Dermis microvascular lymphatic vessel endothelial cell (primary cell): ENCODE results near the gene GPX2. TPM values are rescaled to one million over a fixed set of nuclear protein-coding genes. Genes with fewer than 3 reads are reported as not detected.
A peak's percentile ranks its signal among the peaks of the same experiment; 100 is the strongest.

Experiments
- DNase-seq, 2 donors: peaks; one replicate each; pipeline versions ENCODE4 v3.0.0 to v3.0.0-alpha.2; 2010; ENCODE audit warnings: low read depth in 2 of 2
- total RNA-seq: library from RNA; depleted of rRNA; stranded (reverse); fragments of >200 nt; gene quantifications from 2 replicates; pipeline ENCODE4 v1.2.1, GENCODE V29; 2014

Gene GPX2
- total RNA-seq, 1 donor from 2014 or later = not detected

DNA sequence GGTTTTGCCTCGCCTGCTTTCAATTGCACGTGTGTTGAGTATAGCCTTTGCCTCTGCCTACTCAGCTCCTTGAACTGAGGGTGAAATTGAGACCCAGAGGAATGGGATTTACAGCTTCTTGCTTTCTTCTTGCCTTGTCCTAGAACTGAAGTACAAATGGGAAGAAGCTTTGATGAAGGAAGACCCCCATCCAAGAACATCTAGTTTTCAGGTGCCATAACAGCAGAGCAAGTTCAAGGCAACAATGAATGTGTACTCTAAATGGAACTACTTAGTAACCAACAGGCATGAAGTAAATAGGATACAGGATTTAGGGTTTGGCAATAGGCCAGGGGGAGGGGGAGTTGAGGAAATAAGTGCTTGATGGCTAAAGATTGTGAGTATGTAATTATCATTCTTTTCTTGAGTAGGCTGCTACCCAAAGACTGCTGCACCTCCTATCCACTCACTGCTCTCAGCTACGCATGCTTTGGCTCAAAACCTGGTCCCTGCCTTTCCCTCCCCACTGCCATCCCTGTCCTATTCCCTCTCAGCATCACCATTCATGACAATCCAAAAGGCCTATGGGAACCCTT is 2.1 kb downstream of the GPX2 start:
- no peak for DNase-seq

DNA sequence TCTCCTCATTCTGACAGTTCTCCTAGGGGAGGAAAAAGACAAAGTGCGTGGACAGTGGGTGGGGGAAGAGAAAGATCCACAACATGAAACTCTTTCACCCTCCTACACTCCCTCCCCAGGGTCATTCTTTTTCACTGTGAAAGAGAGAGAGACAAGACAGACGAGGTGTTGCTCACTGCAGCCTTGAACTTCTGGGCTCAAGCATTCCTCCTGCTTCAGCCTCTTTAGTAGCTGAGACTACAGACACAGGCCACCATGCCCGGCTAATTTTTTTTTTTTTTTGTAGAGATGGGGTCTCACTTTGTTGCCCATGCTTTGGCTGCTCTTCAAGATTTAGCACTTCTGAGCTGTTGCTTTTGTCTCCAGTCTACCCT is 2.7 kb downstream of the GPX2 start:
- no peak for DNase-seq

DNA sequence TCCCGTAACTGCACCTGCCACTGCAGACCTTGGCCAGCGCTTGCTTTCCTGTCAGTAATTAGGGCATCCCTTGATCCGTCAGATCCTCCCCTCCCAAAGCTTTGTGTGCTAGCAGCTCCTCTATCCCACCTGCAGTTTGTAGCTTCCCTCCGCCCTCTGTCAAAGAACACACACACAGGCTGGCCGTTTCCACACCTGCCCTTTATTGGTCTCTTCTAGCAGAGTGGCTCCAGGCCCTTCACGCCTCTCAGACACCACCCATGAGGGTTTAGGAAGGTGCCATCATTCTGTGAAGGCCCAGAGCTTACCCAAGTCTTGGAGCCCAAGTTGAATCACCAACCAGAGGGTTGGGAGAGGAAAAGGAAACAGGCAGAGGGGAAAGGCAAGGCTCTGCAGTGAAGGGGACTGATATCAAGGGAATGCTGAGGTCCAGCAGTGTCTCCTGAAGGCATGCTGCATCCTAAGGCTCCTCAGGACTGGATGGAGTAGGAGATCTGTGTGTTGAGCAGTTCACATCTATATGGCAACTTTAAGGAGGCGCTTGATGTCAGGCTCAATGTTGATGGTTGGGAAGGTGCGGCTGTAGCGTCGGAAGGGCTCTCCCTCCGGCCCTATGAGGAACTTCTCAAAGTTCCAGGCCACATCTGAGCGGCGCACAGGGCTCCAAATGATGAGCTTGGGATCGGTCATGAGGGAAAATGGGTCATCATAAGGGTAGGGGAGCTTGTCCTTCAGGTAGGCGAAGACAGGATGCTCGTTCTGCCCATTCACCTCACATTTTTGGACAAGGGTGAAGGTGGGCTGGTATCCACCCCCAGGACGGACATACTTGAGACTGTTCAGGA is 3.4 kb downstream of the GPX2 start:
- no peak for DNase-seq

DNA sequence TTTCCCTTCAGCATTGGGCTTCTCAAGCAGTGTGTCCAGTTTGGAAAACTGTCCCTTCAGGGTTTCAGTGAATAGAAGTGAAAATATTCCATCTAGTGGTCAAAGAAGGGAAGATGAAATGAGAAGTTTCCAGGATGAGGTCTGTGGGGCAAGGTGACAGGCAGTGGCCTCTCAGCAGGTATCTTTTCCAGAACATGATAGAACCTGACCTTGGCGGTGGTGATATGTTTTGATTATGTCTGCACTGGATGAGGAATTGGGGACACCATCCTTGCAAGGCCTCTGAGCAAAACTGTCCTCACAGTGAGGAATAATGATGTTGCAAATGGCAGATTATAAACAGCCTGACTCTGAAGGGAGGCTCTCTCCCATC is 4.7 kb downstream of the GPX2 start:
- peak in 1 of 2 donors; percentile 12 for DNase-seq

DNA sequence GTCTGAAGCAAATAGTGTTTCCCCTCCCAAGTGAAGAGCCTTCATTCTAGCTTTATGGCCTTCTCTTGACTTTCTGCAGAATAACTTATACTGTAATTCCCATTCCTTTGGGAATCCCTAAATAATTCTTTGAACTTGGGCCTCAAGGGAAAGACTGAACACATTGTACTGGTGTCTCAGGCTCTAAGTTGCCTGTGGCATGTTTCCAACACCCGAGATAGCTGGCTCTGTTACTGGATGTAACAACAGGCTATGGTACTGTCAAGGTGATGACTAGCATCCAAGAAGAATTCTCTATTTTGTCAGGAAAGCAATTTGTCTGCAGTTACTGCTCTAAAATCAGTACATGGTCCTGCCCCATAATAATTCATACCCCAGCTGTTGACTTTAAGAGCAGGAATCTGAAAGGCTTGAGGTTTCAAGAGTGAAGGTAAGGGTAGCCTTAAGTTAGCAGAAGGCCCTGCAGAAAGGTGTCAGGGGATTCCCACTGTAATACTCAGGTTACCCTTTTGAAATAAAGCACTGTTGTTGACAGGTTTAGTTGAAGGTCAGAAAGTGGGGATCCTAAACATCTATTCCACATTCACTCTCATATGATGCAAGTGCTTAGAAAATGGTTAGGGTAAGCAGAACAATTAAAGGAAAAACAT is 5.2 kb downstream of the GPX2 start:
- DNase-seq = no peak

DNA sequence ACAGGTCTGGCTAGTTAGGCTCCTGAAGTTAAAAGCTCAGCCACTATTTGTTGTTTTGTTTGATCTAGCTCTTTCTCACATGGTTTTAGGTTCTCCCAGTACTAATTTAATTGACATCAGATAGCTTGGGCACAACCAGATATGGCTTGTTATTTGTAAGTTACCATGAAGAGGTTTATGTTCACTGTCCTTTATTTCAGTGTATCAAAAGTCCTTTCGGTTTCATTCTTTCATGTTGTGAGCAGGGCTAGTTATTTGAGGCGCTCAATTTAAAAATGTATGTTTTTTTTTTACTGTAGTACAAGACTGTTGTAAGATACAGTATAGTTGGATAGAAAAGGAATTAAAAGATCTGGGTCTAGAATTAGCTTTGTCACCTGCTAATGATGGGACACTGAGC is 7.0 kb downstream of the GPX2 start:
- no peak for DNase-seq

DNA sequence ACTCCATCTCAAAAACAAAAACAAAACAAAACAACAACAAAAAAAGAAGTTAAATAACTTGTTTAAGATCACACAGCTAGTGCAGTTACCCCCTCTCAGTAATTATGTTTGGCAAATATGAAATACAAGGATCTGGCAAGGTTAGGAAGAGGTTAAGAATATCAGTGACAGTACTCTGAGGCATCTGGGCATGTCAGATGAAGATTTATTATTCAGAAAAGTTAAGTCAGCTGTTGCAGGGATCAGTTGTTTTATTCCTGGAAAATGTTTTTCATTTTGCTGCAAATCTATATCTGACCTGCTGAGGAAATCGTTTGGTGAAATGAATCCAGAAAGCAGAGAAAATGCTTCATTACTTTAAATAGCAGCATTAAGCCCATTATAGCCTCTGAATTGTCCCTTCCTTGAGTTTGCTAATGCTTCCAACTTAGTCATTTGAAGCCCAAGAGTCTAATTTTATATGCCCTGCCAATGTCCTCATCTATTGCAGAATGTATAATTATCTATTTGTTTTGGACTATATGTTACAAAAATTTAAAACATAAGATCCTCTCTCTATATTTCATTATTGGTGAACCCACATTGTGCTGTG is 8.1 kb downstream of the GPX2 start:
- no peak for DNase-seq

DNA sequence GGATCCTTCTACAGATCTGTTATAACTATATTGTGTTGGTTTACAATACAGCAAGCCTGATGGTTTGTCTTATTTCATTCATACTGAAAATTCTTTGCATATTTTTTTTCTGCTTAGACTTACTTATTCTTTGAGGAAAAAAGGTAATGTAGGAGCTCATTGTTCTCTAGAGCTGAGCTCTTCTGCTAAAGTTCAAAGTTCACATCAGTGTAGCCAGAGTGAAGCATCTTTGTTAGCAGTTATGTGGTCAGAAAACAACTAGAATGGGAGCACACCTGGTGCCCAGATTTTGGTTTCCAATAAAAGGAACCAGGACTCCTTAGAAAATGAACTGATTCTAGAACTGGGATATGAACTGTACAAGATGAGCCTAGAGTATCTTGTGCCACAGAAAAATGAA is 10.3 kb downstream of the GPX2 start:
- no peak for DNase-seq

DNA sequence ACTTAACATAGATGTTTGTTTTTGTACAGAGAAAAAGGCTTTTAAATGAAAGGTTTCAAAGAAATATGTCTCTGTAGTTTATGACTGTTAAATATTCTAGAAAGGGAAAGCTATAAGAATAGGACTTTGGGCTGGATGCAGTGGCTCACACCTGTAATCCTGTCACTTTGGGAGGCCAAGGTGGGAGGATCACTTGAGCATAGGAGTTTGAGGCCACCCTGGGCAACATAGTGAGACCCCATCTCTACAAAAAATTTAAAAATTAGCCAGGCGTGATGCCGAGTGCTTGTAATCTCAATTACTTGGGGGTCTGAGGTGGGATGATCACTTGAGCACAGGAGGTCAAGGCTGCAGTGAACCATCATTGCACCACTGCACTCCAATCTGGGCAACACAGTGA is 11.4 kb downstream of the GPX2 start:
- no peak for DNase-seq

DNA sequence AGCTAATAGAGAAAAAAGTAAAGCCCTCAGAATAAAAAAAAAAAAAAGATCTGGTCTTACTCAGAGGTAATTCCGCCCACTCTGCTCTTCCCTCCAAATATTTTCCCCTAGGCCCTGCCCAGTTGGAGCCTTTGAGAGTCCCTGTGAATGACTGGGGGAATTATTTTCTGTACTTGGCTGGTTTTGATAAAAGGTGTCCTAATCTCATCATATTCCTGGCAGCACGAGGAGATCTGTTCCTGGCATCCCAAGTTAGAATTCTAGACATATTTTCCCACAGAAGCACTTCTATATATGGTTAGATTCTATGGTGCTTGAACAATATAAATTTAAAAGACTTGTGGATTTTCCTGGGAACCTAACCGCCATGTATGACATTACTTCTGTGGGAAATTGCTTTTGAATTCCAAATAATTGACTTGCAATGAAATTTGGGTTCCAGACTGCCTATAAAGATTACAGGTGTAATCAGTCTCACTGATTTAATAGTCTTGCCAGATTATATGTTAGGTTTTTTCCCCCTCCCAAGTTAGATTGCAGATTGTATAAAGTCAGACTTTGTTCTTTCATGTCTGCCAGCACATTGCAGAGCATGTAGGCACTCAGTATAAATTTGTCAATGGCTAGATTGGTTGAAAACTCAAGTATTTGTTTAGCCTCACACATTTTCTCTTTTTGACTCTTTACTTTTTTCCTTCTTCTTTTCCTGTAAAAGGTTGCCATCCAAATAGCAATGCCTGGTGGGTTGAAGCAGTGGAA is 12.3 kb downstream of the GPX2 start:
- DNase-seq = no peak

DNA sequence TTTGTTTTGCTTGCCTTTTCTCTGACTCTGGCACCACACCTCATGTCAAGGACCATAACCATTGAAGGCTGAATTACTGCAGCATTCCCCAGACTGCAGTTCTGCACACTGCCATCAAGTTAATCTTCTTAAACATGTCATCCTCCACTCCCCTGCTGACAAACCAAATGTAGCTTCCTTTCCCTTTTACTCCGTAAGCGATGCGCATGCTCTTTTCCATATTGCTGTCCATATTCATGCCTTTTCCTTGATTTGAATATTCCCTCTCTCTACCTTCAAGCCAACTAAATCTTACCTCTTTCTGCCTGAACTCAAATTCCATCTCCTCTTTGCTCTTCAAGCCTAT is 13.6 kb downstream of the GPX2 start:
- no peak for DNase-seq

DNA sequence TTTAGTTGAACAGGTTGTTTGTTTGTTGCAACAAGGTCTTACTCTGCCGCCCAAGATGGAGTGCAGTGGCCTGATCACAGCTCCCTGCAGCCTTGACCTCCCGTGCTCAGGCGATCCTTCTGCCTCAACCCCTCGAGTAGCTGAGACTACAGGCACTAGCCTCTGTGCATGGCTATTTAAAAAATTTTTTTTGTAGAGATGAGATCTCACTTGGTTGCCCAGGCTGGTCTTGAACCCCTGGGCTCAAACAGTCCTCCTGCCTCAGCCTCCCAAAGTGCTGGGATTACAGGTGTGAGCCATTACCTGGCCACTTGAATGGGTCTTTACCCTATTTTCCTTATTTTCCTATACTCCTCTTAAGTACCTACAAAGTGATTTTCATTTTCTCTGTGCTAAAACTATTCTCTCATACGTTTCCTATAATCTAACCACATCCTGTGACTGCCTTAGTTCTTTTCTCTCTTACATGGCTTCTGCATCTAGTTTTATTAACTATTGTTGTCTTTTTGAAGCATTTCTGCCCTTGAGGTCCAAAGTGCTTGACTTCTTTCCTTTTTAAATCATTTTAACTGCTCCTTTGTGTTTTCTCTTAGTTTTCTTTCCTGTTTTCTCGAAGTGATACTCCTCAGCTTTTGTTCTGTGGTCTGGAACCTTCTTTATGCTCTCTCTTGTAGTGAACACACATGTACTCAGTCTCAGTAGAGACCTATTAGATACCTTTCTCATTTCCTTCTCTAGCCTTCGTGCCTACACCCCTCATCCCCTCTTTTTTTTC is 14.1 kb downstream of the GPX2 start:
- peak in 1 of 2 donors; percentile 37 for DNase-seq

DNA sequence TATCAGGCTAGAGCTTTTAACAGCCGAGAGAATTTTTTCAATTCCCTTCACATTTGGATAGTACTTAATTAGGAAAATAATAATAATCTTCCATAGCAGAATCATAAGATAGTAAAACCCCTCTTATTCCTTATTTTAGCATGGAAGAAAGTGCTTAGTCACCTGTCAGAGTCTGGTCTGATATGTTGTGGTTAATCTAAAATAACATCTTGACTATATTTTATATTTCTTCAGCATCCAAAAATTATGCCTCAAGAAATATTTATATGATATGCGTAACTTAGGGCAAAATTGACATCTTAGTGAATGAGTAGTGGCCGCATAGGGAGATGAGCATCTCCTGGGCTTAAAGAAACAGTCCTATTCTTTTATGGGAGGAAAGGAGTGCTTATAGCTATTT is 15.5 kb downstream of the GPX2 start:
- no peak for DNase-seq

DNA sequence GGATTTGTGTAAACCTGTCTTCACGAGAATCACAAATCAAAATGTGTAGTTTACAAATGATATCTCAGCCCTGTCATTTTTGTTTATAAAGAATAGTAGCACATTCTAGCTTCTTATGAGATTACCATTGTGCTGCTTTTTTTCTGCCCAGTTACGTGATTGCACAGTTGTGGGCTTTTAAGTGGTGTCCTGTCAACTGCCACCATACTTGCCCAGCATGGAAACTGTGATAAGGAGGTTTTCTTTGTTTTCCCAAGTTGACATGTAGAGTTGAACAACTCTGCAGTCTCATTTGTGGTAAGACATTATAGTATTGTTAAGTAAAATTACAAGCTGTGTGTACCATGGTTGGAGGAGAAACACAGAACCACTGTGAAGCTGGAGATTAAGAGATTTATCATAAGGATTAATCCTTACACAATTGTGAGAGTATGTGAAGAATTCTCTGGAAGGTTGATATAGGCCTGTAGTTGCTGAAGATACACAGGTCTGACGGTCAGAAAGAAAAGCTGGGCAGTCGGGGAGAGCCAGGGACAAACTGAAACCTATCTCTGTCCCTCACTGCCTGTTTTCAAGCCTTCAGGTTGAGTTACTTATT is 16.0 kb downstream of the GPX2 start:
- no peak for DNase-seq

DNA sequence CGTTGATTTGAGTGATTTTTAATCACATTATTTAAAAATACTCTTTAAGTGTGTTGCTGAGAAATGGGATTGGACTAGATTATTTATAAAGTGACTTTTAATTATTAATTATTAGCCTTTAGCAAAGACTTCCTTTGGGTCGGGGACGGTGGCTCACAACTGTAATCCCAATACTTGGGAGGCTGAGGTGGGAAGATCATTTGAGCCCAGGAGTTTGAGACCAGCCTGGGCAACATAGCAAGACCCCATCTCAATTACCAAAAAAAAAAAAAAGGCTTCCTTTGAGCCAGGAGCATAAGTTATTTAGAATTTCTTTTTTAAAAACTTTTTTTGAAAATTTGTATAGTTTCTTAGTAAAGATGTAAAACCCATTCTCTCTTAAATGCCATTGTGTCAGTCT is 19.5 kb downstream of the GPX2 start:
- DNase-seq = no peak

DNA sequence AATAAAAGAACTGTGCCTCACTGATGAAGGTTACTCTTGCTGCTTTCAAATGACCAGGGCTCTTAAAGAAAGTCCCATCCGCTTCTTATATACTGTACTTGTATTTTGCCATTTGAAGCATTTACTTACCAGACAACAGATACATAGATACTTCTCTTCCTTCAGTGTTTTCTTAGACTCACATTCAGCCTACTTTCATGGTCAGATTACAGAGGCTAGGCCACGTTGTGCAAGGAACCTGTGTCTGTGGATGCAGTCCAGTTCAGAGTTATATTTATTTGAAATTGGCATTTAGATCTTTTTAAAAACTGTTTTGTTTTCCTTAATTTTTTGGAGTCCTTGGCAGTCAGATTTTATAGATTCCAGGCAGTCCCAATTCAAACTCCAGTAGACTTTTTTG is 22.1 kb downstream of the GPX2 start:
- no peak for DNase-seq

DNA sequence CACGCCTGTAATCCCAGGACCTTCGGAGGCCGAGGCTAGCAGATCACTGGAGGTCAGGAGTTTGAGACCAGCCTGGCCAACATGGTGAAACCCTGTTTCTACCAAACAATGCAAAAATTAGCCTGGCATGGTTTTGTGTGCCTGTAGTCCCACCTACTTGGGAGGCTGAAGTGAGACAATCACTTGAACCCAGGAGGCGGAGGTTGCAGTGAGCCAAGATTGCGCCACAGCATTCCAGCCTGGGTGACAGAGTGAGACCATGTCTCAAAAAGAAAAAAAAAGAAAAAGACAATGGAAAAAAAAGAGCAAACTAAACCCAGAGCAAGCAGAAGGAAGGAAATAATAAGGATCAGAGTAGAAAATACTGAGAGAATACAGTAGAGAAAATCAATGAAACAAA is 22.9 kb downstream of the GPX2 start:
- no peak for DNase-seq

DNA sequence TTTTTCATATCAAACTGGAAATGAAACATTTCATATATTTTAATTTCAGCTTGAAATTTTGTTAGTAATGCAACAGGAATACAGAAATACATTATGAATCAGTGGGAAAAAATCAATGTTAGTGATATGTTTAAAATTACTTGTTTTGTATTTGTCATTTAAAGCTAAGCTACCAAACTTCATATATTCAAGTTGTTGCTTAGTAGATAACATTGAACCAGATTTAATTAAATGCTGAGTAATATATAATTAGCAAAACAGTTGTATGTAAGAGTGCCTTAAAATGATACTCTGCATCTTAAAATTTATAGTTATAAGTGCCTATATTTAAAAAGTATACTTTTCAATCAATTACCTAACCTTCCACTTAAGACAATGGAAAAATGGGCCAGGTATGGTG is 23.3 kb downstream of the GPX2 start:
- no peak for DNase-seq

DNA sequence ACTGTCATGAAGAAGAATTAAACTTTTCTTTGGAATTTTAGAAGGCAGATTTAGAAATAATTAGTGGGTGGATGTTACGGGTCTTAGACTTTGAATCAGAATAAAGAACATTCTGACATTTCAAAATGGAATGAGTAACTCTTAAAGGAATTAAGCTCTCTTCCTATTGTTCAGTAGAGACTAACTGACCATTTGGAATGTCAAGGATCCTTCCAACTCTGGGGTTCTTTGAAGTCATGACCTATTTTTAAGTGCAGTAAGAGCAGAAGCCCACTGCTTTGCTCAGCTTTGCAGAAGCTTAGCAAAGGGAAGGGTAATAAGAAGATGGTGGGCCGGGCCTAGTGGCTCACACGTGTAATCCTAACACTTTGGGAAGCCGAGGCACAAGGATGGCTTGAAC is 24.3 kb downstream of the GPX2 start:
- no peak for DNase-seq

DNA sequence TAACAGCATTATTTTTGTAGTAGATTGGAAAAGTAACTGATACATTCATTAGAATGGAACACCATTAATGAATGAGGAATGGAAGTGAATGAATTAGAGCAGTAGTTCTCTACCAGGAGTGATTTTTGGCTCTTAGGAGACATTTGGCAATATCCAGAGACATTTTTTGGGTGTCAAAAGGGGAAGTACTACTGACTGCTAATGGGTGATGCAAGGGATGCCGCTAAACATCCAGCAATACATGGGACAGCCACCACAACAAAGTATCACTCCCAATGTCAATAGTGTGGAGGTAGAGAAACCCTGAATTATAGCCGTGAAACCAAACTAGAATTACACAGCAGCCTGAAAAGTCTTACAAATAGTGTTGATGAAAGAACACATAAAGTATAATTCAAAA is 26.7 kb downstream of the GPX2 start:
- DNase-seq = no peak

DNA sequence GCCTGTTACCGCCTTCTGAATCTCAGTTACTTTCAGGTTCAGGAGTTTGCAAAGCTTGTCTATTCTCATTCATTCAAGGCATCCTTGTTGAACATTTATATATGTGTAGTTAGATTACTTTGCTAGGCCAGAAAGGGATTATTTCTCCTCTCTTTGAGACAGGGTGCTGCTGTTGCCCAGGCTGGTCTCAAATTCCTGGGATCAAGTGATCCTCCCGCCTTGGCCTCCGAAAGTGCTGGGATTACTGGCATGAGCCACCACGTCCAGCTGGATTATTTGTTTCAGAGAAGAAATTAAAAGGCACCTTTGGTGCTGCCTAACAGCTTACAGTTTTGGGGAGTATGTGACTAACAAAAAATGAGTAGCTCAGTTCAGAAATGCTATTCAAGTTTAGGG is 27.5 kb downstream of the GPX2 start:
- DNase-seq = no peak
